Measurements from ENCODE around the gene YIF1B.

YIF1B gene

GRCh38 chr19:38303517-38304351 is 12.0 kb downstream of the YIF1B start, which contains the start of gene C19orf33:
Gene C19orf33 (plus strand): TSS chr19:38304251. CDS start chr19:38304262, 11 bp downstream.
- DNase-seq: peak; percentile 93

DNA sequence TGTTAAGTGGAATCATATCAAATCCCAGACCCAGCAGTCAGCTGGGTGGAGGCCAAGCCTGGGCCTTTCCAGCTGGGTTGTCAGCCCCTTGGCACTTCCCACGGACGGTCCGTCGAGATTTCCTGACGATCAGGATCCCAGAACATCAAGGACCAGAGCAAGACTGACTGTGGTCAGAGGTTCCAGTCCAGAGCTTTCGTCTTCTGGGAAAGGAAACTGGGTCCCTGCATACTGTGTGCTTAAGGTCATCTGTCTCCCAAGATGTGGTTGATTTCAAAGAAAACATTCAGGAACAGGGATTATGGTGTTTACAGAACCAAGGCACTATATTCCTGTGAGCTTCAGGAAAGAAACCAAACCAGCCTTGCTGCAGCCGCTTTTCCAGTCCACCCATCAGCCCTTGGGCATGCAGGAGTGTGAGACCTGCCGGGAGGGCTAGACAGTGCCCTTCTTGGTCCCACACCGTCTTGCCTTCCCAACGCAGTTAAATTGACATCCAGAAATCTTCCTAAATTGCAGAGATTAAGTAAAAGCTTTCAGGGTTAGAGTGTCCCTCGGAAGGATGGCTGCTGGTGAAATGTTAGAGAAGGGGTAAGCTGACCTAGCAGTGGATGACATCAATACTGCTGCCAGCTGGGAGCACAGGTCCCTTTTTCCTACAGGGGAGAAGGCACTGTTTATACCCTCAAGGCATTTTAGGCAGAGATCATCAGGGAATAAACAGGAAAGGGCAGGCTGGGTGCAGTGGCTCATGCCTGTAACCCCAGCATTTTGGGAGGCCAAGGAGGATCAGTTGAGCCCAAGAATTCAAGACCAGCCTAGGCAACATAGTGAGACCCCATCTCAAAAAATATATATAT is 16.7 kb downstream of the YIF1B start:
- peak; percentile 60 for DNase-seq

DNA sequence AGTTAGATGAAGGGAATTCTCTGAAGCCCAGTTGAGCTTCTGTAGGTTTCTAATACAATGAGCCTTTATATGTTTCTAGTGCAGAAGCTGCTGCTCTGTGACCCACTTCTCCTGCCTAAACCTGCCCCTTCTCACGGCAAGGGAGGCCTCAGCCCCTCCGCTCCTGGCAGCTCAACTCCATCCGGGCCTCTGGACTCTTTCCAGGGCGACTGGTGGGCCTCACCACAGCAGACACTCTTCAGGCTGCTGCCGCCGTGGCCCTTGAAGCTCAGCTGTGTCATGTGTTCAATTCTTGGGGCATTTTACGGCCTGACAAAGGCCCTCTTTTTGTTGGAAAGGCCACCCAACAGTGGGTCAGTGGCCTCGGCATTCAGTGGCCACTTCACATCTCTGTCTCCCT is 21.7 kb downstream of the YIF1B start:
- peak; percentile 37 for DNase-seq

DNA sequence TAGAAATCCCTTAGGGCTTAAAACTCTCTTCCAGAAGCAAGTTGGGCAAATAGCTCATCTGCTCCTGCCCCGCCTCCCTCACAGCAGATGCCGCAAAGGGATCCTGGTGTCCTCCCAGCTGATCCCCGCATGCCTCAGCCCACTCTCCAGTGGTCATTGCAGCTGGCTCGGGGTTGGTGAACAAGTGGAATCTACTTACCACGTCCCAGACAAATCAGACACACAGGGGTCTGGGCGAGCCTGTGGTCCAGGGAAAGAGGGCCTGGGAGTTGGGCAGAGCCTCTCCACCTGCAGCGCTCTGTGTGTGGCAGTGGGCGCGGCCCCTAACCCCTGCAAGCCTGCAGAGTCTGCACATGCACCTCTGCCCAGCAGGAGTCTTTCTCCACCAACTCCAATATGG is 22.5 kb downstream of the YIF1B start:
- DNase-seq: peak; percentile 47

GRCh38 chr19:38291855-38292254 is 23.9 kb downstream of the YIF1B start:
- DNase-seq: peak; percentile 57

- DNase-seq: peak; percentile 48
Measured at GRCh38 chr19:38290631-38291147, 25.1 kb downstream of the YIF1B start.

- DNase-seq: no peak
Measured at GRCh38 chr19:38289955-38290354, 25.8 kb downstream of the YIF1B start.

DNA sequence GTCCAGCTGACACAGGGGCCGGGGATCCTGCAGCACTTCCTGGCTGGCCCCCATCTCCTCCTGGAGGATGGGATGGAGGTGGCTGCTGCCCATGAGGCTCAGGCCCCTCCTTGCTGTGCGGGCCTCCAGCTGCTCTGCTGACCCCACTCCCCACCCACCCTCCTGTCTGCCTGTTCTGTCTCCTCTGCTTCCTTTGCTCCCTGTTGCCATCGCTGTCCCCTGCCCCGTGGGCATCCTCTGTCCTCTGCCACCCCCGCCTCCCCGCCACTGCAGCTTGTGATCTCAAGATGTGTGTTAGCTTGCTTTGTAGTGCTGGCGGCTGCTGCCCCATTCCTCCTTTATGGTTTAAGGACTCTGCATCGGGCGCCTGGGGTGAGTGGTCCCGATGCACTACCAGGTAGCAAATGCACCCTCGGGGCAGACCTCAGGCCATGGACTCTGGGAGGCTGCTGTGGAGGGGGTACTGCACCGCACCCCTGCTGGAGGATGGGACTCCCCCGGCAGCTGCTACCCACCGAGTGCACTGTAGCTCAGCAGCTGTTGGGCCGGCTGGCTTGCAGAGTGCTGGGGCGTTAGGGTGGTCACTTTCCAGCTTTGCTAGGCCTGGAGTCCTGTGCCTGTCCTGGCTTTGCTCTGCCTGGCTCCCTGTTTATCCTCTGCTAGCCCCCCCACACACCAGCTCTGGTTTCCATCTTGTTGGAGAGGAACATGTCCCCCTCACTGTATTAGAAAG is 27.5 kb downstream of the YIF1B start:
- no peak for DNase-seq

DNA sequence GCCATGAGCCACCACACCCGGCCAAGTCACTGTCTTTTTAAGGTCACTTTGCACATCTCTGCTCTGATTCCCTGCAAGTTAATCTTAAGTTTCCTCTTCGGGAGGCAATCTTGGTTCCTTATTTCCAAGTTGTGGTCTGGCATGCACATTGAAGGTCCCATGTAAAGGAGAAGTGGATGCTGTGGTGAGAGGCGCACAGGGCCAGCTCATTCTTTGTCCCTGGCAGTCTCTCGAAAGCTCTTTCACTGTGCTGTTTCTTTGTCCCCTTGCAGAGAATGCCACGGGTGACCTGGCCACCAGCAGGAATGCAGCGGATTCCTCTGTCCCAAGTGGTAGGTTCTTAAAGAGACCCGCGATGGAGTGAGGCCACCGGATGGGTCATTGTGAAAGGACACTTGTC is 28.1 kb downstream of the YIF1B start:
- DNase-seq: no peak

DNA sequence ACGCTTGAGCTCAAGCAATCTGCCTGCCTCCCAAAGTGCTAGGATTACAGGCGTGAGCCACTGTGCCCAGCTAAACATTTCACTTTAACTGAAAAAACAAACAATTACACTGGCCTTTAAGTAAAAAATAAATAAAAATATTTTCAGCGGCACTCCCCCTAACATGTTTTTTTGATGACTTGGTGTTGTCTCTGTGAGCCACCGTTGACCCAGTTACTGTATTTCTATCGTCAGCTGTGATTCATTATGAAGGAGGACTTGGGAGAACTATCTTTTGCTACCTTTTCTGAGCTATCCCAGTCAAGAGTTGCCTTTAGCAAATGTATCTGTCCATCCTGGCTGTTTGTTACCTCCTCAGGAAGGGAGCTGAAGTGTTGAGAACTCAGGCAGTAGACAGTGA is 30.2 kb downstream of the YIF1B start:
- DNase-seq: no peak

DNA sequence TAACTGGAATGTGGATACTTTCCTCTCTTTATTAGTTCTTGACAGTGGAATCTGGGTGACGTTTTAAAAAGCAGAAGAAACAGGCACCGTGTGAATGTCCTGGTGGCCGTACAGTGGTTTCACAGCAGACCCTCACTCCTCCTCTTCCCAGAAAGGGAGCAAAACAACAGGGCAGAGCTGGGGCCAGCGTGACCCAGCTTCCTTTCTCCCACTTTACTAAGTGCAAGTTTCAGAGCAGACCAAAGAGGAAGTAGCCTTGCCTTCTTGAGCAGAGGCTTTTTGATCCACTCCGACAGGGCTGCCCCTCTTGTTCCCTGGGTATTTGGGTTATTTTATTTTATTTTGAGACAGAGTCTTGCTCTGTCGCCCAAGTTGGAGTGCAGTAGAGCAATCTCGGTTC is 31.3 kb downstream of the YIF1B start:
- no peak for DNase-seq

GRCh38 chr19:38283271-38283670 is 32.5 kb downstream of the YIF1B start:
- DNase-seq: no peak

- DNase-seq: no peak
Measured at GRCh38 chr19:38281811-38282566, 33.8 kb downstream of the YIF1B start.

DNA sequence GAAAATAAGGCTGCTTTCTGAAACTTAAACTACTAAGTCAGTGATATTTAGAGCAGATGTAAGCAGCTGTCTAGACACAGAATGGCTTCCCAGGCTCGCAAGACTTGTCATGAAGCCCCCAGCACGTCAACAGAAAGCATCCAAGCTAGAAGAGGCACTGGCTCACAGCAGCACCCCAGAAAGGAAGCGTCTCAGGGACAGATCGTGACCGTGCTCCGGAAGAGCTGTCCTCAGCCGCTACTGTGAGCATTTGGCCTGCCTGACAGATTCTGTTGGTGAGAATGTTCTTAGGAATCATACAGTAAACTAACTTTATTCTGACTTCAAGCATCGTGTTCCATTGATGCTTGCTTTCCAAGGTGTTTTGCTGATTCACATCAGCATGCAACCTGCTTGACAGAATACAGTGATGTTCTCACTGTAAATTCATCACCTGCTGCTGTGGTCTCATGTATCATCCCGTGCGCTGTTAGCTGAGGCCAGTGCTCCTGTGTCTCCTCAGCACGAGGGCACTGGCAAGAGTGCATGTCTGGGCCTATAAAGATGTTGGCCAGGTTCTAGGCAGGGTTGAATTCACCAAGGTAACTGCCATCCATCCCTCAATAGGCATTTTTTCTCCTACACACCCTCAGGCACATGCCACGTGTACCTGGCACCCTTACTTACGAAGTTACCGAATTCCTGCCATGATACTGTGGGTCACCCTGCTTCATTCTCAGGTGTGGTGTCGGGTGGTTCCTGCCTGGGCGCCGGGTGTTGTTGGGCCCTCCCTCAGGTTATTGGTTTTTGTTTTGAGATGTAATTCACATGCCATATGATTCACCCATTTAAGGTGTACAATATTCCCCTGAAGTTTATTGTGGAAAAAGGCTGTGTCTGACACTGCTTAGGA is 35.5 kb downstream of the YIF1B start:
- no peak for DNase-seq

DNA sequence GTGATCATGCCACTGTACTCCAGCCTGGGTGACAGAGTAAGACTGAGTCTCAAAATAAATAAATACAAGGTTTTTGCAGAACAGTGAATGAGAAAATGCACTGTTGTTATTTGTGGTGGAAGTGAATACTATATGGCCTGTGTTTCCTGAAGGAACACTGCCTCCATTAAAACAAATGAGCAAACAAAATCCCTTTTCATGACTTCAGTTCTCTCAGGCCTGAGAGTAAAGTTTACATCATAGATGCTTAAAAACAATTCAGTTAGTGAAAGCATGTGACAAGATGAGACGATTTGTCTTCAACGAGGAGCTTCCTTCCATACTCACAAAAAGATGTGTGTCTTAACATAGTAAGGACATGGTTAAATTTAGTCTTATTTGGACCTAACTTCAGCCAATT is 37.0 kb downstream of the YIF1B start:
- DNase-seq: no peak

GRCh38 chr19:38277969-38278680 is 37.6 kb downstream of the YIF1B start:
- DNase-seq: peak; percentile 91

DNA sequence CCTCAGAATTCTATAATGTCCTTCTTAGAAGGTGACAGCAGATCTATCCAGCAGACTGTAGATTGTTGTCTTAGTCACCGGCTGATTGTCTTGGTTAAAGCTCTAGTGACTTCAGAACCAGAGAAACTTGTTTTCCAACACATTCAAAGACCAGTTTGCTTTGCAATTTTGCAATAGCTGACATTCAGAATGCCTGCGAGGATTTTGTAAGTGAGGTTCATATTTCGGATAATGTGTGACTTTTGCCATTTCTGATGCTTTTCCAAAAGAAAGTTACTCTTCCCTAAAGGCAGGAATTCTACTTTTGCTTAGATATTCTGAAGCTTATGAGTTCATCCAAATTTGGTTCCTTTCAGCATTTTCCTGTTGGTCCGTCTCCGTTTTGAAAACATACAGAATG is 38.2 kb downstream of the YIF1B start:
- no peak for DNase-seq

- no peak for DNase-seq
Measured at GRCh38 chr19:38276942-38277517, 38.7 kb downstream of the YIF1B start.

- peak; percentile 48 for DNase-seq
Measured at GRCh38 chr19:38274739-38275138, 41.0 kb downstream of the YIF1B start.

DNA sequence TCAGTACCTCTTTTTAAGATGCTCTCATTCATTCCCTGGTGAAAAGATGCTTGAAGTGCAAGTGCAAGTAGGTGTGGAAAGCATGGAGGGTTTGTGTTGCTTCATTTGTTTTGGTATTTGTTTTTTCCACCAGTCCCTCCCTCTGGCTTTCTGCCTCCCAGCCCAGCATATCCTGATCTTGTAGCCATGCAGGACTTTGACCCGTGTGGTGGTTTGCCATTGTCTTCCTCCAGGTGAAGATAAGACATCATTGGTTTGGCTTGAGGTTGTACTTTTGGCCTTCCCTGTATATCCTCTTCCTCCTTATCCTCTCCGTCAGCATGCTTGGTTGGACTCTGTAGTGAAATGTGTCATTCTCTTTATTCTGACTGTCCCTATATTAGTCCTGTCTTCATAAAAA is 42.2 kb downstream of the YIF1B start:
- DNase-seq: no peak

Measured in islet precursor cell (in vitro differentiated cells).